LoVo (cell line): ENCODE measurements around the gene SLC20A1.
"Not testable (repeated sequence)": the region's sequence is repeated elsewhere in the genome, so short reads cannot be mapped to it uniquely, and the experiment has no call there.

Experiments
- DNase-seq: peaks from one replicate; pipeline ENCODE4 v3.0.0-alpha.2; 2016; ENCODE audit warnings: low spot score

Gene SLC20A1

DNA sequence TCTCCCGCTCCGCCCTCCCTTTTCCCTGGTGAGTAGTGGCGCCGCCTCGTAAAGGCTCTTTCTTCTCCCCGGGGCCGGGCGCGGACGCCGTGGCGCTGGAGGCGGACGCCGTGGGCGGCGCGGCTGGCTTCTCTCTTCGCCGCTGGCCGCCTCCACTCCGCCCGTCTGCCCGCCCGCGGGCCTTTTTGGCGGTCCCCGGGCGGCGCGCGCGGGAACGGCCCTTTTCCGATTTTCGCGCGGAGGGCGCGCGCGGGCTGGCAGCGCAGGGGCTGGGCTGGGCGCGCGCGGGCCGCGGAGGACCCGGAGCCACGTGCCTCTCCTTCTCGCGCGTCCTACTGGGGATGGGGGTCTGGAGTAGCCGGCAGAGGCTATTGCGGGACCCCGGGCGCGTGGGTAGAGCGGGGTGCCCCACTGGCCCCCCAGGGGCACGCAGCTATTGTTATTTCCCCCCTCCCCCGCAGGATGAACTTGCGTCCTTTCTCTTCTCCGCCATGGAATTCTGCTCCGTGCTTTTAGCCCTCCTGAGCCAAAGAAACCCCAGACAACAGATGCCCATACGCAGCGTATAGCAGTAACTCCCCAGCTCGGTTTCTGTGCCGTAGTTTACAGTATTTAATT, 472 bp downstream of the SLC20A1 start:
- no peak for DNase-seq

DNA sequence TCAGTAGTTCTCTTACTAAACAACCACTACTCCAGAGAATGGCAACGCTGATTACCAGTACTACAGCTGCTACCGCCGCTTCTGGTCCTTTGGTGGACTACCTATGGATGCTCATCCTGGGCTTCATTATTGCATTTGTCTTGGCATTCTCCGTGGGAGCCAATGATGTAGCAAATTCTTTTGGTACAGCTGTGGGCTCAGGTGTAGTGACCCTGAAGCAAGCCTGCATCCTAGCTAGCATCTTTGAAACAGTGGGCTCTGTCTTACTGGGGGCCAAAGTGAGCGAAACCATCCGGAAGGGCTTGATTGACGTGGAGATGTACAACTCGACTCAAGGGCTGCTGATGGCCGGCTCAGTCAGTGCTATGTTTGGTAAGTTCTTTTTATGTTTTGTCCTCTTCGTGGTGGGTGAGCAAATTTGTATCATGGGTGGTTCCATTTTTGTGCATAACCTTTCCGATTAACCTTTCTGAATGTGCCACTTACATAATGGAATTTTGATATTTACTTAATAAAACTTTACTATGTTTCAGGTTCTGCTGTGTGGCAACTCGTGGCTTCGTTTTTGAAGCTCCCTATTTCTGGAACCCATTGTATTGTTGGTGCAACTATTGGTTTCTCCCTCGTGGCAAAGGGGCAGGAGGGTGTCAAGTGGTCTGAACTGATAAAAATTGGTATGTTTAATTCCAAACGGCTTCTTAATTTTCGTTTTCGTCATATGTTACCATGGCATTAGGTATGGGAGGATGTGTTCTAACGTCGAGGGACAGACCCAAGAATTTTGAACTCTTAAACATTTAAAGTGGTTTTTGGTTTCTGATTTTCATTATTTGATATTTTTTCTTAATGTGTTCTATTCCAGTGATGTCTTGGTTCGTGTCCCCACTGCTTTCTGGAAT, 1.3 kb downstream of the SLC20A1 start:
- DNase-seq = no peak

DNA sequence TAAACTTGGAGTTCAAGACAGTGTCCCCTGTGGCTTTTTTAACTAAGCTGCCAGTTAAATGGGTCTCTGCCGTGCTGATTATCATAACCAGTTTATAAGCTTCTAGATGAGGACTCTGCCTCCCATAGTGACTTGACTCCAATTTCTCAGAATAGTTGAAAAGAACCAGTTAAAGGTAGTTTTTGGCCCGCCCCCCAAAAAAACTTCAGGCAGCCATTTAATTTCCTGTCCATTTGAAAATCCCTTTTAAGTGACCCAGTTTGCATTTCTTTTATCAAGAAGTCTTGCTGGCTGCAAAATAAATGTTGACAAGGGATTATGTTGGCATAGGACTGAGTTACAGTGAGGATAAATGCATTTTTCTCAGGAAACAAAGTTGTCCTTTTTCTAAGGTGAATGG, 2.3 kb downstream of the SLC20A1 start:
- no peak for DNase-seq

DNA sequence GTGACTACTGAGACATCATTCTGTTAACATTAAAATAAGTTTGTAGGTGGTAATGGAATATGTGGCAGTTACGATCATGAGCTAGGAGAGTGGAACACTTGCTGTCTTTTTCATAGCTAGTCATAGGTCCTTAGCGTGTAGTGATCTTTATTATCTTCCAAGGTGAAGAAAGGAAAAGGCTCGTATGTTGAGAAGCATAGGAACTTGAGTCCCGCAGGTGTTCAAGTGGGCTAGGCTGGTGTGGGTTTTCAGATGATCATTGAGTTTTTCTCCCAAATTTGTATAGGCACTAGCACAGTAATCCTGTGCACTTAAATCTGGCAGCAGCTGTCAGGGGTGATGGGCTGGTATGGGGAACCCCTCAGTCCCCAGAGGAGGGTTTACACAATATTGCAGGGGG, 10.9 kb downstream of the SLC20A1 start:
- DNase-seq = no peak

DNA sequence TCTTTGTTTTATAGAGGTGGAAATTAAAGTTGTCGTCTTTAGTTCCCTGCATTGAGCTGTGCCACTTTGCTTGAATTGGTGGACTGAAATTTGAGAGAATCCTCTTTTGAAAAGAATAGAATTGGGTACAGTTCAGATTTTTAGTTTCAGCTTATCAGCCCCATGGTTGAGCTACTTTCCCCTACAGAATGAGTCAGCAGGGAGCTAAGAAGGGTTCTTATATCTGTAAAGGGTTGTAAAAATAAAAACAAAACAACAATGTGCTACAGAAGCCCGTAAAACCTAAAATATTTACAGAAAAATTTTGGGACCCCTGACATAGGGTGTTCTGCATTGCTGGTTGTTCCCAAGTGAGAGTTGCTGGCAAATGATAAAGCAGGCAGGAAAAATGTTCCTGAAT, 12.6 kb downstream of the SLC20A1 start:
- DNase-seq = no peak

DNA sequence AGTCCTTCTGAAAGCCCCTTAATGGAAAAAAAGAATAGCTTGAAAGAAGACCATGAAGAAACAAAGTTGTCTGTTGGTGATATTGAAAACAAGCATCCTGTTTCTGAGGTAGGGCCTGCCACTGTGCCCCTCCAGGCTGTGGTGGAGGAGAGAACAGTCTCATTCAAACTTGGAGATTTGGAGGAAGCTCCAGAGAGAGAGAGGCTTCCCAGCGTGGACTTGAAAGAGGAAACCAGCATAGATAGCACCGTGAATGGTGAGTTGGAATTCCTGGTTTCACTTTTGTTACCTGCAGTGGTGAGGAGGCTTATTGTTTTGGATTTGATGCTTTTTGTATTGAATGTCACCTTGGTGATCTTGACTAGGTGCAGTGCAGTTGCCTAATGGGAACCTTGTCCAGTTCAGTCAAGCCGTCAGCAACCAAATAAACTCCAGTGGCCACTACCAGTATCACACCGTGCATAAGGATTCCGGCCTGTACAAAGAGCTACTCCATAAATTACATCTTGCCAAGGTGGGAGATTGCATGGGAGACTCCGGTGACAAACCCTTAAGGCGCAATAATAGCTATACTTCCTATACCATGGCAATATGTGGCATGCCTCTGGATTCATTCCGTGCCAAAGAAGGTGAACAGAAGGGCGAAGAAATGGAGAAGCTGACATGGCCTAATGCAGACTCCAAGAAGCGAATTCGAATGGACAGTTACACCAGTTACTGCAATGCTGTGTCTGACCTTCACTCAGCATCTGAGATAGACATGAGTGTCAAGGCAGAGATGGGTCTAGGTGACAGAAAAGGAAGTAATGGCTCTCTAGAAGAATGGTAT, 13.3 kb downstream of the SLC20A1 start:
- no peak for DNase-seq

DNA sequence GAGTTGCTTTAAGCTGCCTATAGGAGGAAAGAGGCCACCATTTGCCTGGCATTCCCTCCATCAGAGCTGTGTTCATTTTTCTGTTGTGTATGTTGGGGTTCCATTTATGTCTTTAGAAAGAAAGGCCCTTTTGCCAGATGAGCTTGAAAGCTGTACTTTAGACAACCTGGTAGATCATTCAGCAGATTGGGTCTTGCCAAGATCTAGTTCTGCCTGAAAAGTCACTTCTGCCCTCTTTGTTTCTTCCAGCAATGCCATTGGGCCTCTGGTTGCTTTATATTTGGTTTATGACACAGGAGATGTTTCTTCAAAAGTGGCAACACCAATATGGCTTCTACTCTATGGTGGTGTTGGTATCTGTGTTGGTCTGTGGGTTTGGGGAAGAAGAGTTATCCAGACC, 14.4 kb downstream of the SLC20A1 start:
- no peak for DNase-seq

DNA sequence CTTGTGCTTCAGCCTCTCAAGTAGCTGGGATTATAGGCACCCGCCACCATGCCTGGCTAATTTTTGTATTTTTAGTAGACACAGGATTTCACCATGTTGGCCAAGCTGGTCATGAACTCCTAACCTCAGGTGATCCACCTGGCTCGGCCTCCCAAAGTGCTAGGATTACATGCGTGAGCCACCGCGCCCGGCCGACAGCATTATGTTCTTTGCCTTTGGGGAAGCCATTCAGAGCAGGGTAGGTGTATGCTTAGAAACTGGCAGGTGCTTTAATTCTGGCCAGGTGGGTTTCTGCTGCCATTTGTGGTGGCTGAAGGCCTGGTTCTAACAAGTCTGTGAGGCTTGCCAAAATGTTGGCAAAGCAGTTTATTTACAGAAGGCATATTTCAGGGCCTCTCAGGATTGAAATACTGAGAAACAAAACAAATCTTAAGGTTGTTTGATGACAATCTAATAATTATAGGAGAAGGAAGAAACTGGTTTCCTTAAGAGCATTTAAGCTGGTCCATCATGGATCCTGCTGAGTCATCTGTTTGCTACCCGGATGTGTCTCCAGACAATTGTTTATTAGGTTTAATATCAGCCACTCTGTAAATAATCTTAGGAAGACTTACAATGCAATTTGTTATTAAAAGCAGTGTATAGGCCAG, 16.0 kb downstream of the SLC20A1 start:
- no peak for DNase-seq

DNA sequence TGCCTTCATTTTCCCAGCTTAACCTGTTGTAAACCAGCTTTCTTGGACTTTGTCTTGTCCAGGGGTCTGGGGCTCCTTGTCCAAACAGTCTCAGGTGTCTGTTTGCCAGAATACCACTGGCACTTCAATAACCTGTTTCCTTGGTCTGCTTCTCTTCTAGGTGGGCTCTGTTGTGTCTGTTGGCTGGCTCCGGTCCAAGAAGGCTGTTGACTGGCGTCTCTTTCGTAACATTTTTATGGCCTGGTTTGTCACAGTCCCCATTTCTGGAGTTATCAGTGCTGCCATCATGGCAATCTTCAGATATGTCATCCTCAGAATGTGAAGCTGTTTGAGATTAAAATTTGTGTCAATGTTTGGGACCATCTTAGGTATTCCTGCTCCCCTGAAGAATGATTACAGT, 17.0 kb downstream of the SLC20A1 start:
- DNase-seq = no peak

DNA sequence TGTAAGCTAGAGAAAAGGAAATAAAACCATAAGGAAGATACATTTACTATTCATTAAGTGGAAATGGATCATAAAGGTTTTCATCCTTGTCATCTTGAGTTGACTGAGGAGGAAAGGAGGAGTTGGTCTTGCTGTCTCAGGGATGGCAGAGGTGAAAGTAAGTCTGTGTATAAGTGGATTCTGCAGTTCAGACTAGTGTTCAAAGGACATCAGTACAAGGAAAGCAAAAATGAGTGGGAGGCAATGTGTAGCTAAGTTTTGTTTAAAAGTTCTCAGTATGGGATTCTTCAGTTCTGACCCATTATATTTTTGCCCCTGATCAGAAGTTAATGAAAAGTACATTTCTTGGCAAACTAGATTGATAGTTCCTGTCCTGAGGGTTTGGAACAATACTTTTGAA, 18.9 kb downstream of the SLC20A1 start:
- no peak for DNase-seq

DNA sequence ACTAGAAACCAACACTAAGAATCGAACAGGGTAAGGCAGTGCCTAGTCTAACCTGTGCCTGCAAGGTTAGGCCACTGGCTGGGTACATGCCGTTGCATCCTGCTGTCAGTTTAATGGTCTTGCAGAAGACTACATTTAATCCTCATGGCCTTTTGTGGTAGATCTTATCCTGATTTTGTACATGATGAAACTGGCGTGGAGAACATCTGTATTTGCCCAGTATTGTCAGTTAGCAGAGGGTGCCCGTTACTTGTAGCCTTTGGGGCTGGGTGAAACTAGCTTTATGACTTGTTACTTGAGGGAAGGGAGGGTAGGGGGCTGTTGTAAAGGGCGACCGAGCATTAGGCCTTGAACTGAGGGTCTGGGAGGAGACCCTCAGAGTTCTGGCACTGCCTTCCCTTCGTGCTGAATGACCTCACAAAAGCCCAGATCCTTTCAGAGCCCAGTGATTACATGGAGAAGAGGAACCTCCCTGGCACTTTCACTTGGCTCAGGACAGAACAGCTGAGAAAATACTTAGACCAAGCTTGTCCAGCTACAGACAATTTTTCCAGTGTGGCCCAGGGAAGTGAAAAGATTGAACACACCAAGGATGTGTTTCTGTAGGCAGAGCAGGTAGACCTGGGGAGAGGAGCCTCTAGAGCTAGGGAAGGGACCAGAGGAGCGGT, 19.5 kb downstream of the SLC20A1 start:
- DNase-seq = no peak

DNA sequence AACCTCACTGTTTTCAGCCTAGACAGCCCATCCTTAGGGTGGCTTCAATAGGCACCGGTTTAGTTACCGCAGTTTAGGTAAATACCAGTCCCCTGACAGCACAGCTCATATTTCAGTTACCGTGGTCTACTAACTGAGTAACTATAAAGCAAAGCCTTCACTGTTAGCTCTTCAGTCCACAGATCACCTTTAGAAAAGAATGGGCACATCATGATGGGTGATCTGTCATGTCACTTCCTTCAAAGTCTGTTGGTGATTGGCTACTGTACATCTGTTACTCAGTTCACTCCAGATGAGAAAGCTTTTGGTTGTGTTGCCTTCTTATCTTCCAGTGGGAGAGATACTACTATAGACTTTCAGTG, 21.0 kb downstream of the SLC20A1 start:
- DNase-seq = no peak

DNA sequence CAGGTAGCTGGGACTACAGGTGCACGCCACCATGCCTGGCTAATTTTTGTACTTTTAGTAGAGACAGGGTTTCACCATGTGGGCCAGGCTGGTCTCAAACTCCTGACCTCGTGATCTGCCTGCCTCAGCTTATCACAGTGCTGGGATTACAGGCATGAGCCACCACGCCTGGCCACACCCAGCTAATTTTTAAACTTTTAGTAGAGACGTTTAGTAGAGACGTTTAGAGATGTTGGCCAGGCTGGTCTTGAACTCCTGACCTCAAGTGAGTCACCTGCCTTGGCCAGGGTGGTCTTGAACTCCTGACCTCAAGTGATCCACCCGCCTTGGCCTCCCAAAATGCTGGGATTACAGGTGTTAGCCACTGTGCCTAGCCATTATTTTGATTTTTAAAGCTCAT, 21.8 kb downstream of the SLC20A1 start:
- not testable (repeated sequence) for DNase-seq

DNA sequence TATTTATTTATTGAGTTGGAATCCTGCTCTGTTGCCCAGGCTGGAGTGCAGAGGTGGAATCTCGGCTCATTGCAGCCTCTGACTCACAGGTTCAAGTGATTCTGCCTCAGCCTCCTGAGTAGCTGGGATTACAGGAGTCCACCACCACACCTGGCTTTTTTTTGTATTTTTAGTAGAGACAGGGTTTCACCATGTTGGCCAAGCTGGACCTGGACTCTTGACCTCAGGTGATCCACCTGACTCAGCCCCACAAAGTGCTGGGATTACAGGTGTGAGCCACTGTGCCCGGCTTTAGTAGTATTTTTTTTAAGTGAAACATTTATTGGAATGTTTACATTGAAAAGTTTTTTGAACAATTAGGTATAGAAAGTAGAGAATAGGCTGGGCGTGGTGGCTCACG, 23.9 kb downstream of the SLC20A1 start:
- no peak for DNase-seq

DNA sequence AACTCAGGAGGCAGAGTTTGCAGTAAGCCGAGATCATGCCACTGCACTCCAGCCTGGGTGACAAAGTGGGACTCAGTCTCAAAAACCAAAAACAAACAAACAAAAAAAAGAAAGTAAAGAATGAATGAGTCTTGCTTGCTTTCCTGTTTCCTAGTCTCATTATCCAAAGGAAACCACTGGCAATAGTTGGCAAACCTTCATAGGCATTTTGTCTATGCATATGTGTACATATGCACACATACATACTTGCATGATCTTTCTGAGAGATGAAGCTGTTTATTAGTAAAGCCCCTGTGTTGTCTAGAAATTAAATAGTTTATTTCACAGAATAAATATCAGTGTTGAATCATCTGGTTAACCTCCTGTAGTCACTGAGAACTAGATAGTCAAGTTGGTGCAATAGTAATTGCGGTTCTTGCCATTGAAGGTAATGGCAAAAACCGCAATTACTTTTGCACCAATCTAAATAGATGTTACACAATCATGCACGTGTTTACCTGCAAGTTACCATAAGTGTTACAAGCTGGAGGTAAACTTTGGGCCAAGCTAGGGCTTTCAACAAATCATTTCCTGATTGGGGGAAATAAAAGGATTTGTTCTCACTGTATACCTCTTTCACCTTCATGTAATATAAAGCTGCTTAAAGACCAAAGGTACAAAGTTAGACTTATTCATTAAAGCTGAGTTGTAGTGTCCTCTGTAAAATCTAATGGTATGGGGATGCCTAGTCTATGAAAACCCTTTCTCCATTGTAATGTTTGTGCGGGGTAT, 24.7 kb downstream of the SLC20A1 start:
- no peak for DNase-seq

DNA sequence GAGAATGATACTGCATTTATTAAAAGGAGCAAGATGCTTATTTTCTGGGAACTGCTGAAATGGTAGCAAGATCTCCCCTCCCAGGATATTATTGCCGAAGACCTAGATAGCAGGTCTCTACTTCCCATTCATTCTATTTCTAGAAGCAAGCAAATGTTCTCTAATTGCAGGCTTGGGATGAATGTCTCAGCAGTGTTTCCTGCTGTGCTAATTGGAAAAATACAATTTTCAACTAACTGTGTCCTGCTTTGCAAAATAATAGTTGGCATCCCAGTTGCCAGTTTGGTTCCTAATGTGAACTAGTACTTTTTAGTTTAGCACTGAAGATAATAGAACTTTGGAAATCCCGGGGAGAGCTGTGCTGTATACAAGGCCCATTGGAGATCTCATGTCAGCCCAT, 26.1 kb downstream of the SLC20A1 start:
- DNase-seq = no peak

DNA sequence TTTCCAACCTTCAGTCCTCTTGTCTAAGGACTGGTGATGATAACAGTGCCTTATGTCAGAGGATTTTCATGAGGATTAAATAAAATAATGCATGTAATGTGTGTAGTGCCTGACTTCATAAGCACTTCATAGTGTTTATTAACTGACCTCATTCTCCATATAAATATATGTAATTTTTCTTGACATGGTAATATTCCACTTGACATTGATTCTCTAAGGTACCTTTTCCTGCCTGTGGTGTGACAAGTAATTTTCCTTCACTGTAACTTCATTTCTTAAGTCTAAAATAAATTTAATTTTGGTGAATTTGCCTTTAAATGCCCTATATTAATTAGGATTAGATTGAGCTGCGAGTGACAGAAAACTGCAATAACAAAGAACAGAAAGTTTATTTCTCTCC, 27.3 kb downstream of the SLC20A1 start:
- DNase-seq = no peak

DNA sequence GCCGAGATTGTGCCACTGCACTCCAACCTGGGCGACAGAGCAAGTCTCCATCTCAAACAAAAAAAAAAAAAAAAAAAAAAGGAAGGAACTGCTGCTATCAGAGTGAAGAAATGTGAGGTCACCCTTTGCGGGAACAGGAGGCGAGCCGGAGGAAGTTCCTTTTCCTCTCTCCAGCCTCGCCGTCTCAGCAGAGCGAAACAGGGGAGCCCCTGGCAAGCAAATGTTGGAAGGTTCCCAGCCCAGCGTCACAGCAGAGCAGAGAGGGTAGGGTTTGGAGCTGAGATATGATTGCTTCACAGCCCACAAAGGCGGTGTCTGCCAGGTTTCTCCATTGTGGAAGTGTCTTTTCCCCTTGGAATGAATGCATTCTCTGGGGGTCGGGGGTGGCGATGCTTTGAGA, 28.5 kb downstream of the SLC20A1 start:
- DNase-seq = no peak

DNA sequence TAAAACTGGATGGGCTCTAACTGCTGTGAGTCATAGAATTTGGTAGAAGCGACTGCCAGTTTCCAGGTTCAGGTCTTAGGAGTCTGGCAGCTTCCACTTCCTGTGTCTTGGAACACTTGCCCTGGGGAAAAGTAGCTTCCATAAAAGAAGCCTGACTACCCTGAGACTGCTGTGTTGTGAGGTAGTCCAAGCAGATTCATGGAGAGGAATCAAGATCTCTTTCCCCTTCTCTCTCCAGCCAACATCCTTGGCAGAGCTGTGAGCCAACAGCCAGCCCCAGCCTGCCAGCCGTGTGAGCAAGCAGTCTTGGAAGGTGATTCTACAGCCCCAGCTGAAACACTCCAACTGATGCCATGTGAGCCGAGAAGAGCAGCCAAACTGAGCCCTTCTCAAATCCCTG, 33.7 kb downstream of the SLC20A1 start:
- DNase-seq = no peak

DNA sequence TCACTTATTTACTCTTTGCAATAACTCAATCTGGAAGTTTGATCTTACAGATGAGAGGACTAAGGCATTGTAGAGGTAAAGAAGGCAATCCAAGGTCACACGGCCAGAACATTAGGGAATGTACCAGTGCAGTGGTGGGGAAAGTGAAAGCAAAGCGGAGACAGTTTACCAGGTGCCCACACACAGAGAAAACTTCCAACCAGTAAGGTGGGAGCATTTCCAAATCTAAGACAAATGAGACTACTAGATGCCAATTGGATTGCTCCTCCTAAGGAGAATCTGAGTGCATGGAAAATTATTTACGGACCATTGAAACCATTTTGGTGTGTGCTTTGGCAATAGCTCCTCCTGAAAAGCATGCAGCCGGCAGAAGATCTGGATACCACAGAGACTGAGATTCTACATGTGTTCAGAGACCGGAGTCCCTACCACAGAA, 34.9 kb downstream of the SLC20A1 start:
- DNase-seq = no peak

DNA sequence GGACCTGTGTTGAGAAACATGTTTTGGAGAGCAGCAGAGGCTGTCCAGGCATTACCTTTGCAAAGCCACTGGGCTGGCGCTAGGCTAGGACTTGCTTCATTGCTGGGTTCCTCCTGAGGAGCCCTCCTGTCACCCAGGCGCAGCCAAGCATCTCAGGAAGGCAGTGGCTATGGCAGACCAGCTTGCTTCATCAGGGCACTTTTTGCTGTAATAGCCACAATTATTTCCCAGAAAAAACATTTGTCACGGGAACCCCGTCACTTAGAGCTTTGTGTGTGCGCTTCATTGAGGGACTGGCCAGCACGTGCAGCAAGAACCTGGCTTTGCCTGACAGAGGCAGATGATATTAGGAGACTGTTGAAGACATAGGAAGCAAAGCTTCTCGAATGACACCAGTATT, 36.4 kb downstream of the SLC20A1 start:
- no peak for DNase-seq
